ENCODE results near the gene ZNF665.

Gene ZNF665

DNA sequence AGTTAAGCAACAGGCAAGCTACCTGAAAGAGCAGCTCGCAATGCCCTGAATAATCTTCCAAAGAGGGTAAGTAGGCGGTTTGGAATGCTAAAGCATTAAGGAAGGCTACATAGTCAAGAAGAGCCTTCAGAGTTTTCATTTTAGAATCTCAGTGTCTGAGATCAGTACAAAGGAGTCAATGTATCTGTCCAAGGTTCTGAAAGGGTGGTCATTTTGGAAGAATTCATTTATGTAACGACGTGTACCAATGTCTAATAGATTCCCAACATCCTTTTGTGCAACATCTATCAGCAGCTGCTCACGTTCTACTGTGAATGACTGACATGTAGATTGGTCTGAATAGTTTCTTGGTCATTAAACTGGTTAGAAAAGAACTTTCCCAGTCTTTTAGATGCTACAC is 15.2 kb downstream of the ZNF665 start:
- TF ChIP-seq, protein P1, sequence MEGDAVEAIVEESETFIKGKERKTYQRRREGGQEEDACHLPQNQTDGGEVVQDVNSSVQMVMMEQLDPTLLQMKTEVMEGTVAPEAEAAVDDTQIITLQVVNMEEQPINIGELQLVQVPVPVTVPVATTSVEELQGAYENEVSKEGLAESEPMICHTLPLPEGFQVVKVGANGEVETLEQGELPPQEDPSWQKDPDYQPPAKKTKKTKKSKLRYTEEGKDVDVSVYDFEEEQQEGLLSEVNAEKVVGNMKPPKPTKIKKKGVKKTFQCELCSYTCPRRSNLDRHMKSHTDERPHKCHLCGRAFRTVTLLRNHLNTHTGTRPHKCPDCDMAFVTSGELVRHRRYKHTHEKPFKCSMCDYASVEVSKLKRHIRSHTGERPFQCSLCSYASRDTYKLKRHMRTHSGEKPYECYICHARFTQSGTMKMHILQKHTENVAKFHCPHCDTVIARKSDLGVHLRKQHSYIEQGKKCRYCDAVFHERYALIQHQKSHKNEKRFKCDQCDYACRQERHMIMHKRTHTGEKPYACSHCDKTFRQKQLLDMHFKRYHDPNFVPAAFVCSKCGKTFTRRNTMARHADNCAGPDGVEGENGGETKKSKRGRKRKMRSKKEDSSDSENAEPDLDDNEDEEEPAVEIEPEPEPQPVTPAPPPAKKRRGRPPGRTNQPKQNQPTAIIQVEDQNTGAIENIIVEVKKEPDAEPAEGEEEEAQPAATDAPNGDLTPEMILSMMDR (IDR thresholded peaks at IDR 0.05; ENCODE audit: control insufficient read depth, insufficient read depth, low read depth, low read length, missing control alignments): no peak
- no peak for DNase-seq (ENCODE audit: low read depth)

DNA sequence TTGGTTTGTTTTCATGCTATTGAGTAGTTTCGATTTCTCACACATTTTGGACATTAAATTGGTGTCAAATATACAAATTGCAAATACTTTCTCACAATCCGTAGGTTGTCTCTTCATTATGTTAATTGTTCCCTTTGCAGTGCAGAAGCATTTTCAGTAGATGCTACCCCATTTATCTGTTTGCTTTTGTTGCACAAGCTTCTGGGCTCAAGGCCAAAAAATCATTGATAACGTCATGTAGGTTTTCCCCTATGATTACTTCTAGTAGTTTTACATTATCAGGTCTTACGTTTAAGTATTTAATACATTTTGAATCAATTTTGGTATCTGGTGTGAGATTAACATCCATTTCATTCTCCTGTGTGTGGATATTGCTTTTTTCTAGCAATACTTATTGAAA is 20.3 kb downstream of the ZNF665 start:
- TF ChIP-seq, protein P1 (IDR thresholded peaks at IDR 0.05; ENCODE audit: control insufficient read depth, insufficient read depth, low read depth, low read length, missing control alignments): no peak
- no peak overlapping the region for H3K4me3 ChIP-seq (ENCODE audit: control insufficient read depth, low read depth, low read length)
- DNase-seq (ENCODE audit: low read depth): no peak

More for the DNA sequence above, 15.2 kb downstream of the ZNF665 start:
- no peak overlapping the region for H3K4me3 ChIP-seq (ENCODE audit: control insufficient read depth, low read depth, low read length)

DNA sequence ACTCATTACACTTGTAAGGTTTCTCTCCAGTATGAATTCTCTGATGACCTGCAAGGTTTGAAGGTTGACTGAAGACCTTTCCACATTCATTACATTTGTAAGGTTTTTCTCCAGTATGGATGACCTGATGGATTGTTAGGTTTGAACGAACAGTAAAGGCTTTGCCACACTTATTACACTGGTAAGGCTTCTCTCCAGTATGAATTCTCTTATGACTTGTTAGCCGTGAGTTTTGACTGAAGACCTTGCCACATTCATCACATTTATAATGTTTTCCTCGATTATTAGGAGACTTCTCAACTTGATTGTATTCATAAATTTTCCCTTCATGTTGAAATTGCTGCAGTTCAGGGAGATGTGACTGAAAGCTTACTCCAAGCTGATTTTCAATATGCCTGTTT is 27.5 kb downstream of the ZNF665 start:
- no peak overlapping the region for H3K4me3 ChIP-seq (ENCODE audit: control insufficient read depth, low read depth, low read length)
- TF ChIP-seq, protein P1 (IDR thresholded peaks at IDR 0.05; ENCODE audit: control insufficient read depth, insufficient read depth, low read depth, low read length, missing control alignments): no peak
- DNase-seq (ENCODE audit: low read depth): no peak

DNA sequence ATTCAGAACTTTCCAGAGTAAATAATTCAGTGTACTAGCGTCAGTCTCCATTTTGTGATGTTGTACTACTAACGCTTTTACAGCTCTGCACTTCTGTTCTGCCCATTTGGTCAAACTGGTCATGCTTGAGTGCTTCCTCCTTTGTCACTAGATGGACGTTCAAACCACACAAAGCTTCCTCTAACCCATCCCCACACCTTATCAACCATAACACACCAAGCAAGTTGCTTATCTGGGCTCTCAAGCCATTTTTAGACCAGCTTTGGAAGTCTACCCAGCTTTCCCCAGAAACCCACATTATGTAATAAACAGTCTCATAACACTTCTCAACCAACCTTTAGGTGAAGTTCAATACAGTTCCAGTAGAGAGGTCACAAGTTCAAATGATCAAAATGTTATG is 32.0 kb downstream of the ZNF665 start:
- H3K4me3 ChIP-seq (ENCODE audit: control insufficient read depth, low read depth, low read length): no peak overlapping the region
- TF ChIP-seq, protein P1 (IDR thresholded peaks at IDR 0.05; ENCODE audit: control insufficient read depth, insufficient read depth, low read depth, low read length, missing control alignments): no peak
- DNase-seq (ENCODE audit: low read depth): no peak

DNA sequence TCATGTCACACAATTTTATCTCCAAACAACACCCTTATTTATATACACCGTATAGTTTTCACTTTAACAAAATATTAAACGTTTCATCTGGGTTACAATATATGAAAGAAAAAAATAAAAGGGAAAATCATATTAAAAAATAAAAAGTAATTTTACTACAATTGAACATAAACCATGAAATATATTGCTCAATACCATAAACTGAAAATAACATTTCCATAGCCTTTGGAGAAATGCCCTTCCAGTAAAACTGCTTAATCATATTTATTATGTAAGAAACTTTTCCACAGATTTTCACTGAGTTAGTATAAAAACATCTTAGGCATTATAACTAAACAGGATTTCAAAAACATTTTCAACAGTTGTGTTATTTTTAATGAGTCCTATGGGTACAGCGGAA is 32.8 kb downstream of the ZNF665 start:
- H3K4me3 ChIP-seq (ENCODE audit: control insufficient read depth, low read depth, low read length): no peak overlapping the region
- no peak for DNase-seq (ENCODE audit: low read depth)
- TF ChIP-seq, protein P1 (IDR thresholded peaks at IDR 0.05; ENCODE audit: control insufficient read depth, insufficient read depth, low read depth, low read length, missing control alignments): no peak

DNA sequence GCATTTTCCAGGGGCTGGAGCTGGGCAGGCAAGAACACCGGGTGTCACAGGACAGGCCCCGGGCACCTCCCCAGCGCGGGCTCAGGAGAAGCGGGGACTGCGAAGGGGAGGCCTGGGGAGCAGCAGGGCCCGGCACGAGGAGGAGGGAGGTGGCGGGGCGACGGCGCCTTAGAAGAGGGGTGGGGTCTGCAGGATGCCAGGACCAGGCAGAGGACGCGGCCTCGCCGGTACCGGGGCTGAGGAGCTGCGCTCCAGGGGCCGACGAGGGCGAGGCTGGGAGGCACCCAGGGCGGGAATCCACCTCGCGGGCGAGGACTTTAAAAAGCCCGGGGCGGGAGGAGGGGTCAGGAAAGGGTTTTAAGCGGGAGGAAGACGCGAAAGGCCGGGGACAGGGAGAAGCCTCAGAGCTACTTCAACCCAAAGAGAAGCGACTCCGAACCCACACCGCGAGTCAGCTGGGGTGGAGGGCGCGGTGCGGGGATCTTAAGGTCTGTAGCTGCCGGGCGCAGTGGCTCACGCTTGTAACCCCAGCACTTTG is 35.0 kb downstream of the ZNF665 start:
- H3K4me3 ChIP-seq (ENCODE audit: control insufficient read depth, low read depth, low read length): peak overlapping the region; percentile 71
- TF ChIP-seq, protein P1 (IDR thresholded peaks at IDR 0.05; ENCODE audit: control insufficient read depth, insufficient read depth, low read depth, low read length, missing control alignments): no peak
- no peak for DNase-seq (ENCODE audit: low read depth)

DNA sequence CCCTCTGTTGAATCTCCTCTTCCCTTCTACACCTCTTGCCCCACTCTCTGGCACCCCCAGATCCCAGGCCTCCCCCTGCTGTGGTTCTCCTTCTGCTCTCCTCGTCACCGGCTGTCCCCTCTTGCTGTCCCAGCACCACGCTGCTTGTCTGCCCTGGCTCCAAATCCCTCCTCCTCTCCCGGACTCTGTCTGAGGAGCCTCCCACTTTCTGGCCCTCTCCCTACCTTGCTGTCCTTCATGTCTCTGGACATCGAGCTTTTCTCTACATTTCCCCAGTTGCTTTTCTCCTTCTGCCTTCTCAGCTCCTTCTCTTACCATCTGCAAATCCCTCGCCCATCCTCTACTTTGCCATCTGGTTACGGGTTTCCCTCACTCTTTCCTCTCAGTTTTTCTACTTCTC is 35.5 kb downstream of the ZNF665 start:
- no peak for DNase-seq (ENCODE audit: low read depth)
- H3K4me3 ChIP-seq (ENCODE audit: control insufficient read depth, low read depth, low read length): peak overlapping the region; percentile 71
- TF ChIP-seq, protein P1 (IDR thresholded peaks at IDR 0.05; ENCODE audit: control insufficient read depth, insufficient read depth, low read depth, low read length, missing control alignments): no peak

All from AG09309 (cell line).